Measurements from ENCODE around the gene LAMB3.

LAMB3 gene

DNA sequence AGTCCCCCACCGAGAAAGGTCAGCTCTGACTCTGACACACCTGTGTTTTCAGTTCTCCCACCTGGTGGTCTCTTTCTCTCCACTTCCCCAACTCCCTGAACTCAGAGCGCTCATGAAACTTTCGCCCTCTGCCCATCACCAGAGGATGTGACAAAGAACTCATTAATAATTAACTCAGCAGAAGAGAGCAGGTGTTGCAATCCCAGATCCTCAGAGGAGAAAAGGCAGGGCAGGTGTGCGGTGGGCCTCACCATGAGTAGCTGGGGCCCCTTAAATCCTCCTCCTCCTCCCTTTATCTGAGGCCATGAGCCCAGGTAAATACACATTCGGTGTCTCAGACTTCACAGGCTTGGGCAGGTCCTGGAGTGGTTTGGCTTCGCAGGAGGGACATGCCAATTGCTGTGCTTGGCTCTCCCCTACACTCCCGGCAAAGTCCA lies 1.7 kb upstream of the LAMB3 start:
- TF ChIP-seq, protein P1, sequence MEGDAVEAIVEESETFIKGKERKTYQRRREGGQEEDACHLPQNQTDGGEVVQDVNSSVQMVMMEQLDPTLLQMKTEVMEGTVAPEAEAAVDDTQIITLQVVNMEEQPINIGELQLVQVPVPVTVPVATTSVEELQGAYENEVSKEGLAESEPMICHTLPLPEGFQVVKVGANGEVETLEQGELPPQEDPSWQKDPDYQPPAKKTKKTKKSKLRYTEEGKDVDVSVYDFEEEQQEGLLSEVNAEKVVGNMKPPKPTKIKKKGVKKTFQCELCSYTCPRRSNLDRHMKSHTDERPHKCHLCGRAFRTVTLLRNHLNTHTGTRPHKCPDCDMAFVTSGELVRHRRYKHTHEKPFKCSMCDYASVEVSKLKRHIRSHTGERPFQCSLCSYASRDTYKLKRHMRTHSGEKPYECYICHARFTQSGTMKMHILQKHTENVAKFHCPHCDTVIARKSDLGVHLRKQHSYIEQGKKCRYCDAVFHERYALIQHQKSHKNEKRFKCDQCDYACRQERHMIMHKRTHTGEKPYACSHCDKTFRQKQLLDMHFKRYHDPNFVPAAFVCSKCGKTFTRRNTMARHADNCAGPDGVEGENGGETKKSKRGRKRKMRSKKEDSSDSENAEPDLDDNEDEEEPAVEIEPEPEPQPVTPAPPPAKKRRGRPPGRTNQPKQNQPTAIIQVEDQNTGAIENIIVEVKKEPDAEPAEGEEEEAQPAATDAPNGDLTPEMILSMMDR (IDR thresholded peaks at IDR 0.05; ENCODE audit: insufficient read depth, low read depth, low read length, missing control alignments): no peak
- peak; percentile 91 for DNase-seq (ENCODE audit: low read depth)
- no peak overlapping the region for H3K4me3 ChIP-seq (ENCODE audit: low read length)

DNA sequence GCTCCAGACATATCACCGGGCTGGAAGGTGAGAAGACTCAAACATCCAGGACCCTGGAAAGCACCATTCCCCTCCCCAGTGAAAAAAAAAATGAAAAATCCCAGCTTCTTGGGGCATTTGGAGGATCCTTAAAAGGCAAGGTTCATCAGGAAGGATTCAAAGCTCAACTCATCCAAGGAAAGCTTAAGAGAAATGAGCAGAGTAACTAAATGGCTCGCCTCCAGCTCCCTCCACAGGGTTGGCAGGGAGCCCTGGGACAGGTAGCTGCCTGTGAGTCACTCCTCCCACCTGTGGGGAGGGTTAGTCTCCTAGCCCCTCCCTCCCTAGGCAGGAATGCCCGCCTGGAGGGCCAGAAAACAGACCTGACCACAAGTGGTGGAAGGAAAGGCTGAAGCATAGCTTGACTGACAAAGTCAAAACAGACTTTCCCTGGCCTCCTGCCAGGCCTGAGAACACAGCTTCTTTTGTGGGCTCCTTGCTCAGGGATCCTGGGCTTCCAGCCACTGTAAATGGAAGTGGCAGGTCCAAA lies 712 bp upstream of the LAMB3 start:
- DNase-seq (ENCODE audit: low read depth): peak; percentile 100
- TF ChIP-seq, protein P1 (IDR thresholded peaks at IDR 0.05; ENCODE audit: insufficient read depth, low read depth, low read length, missing control alignments): no peak
- peak overlapping the region; percentile 88 for H3K4me3 ChIP-seq (ENCODE audit: low read length)

DNA sequence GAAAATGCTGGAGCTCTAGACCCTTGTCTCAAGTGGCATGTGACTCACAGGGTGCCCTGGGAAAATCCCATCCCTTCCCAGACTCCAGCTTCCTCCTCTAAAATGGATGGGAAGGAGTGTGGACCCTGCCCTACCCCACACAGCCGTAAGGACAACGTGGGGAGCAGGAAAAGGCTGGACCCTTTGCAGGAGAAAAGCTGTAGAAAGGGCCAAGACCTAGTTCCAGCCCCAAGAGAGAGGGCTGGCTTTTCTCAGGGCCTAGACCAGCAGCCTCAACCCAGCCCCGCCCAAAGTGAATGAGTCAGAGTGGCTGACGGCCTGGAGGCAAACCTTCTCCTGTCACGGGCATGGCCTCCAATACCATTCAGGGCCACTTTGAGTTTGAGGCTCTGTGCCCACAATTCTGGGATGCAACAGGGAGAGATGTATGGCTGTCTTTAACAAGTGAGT lies 1.1 kb downstream of the LAMB3 start:
- peak; percentile 86 for DNase-seq (ENCODE audit: low read depth)
- peak overlapping the region; percentile 88 for H3K4me3 ChIP-seq (ENCODE audit: low read length)
- TF ChIP-seq, protein P1 (IDR thresholded peaks at IDR 0.05; ENCODE audit: insufficient read depth, low read depth, low read length, missing control alignments): no peak

DNA sequence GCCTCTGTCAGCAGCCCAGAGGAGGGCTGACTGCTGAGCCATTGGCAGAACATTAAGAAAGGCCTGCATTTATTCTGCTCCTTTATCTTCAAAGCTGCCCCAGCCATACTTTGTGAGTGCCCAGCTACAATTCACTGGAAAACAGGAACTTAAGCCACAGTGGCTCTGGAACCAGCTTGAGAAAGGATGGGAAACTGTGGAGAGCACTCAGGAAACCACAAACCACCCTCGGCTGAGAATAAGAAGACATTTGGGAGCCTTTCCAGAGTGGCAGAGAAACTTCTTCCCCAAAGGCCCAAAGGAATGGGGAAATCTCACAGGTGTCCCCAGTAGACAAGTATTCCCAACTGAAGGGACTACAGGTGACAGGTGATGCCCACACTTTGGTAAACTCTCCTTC lies 1.8 kb downstream of the LAMB3 start:
- DNase-seq (ENCODE audit: low read depth): no peak
- TF ChIP-seq, protein P1 (IDR thresholded peaks at IDR 0.05; ENCODE audit: insufficient read depth, low read depth, low read length, missing control alignments): no peak
- H3K4me3 ChIP-seq (ENCODE audit: low read length): peak overlapping the region; percentile 88

DNA sequence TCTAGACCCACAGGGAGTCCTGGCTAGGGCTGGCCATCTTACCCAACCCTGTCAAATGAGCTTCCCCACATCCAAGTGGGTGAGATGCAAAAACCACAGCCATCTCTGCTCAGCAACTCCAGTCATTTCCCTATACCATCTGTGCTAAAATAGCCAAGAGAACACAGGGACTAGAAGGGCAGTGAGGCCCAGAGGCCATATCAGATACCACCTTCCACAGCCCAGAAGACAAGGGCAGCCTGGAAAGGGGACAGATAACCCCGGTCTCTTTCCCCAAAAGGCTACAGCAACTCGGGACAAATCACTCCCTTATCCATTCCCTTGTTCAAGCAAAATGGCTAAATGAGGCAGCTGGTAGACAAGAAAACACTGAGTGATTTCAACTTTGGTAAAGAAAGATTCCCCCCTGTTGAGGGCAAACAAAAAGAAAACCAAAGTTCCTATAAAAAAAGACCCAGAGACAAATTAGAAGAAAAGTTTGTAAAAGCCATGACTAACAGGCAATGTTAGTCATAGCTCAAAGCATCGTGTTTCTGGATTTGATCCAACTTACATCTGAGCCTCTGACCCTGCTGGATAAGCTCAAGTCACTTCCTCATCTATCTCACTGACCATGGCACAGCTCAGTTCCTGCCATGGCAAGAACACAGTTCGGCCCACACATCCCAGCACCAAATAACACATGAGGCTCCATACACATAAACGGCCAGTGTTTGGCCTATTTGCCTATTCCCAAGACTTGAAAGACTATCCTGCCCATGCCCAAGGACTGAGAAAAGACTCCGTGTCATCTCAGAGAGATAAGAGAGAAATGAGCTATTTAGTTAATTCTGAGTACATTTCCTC lies 3.1 kb downstream of the LAMB3 start:
- peak; percentile 83 for DNase-seq (ENCODE audit: low read depth)
- H3K4me3 ChIP-seq (ENCODE audit: low read length): peak overlapping the region; percentile 88
- TF ChIP-seq, protein P1 (IDR thresholded peaks at IDR 0.05; ENCODE audit: insufficient read depth, low read depth, low read length, missing control alignments): no peak

DNA sequence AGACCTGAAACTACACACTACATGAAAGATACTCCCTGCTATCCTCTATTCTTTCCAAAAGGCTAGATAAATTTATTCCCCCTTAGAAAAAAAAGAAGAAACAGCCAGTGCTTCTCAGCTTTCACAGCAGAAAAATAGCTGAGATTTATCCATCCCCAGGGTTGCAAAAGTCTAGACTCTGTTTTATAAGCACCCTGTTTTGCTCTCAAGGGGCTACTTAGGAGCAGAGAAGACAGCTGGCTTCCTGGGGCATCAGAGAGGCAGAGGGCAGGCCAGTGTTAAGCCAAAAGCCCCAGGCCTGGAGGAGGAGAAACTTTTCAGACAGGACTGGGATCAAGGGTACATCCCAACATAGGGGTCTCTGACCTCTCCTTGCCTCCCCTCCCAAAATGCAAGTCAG lies 3.9 kb downstream of the LAMB3 start:
- TF ChIP-seq, protein P1 (IDR thresholded peaks at IDR 0.05; ENCODE audit: insufficient read depth, low read depth, low read length, missing control alignments): no peak
- no peak for DNase-seq (ENCODE audit: low read depth)
- peak overlapping the region; percentile 88 for H3K4me3 ChIP-seq (ENCODE audit: low read length)
